ENCODE results near the gene COL6A3. TPM values are rescaled to one million over a fixed set of nuclear protein-coding genes. Genes with fewer than 3 reads are reported as not detected.

The COL6A3 gene
- total RNA-seq, 1 experiment from 2014 or later: 45.0 TPM

GRCh38 chr2:237345891-237346640, 67.9 kb downstream of the COL6A3 start:
- ChIA-PET POLR2A (ENCODE audit: unreplicated experiment) (interaction anchor here (0.7 kb wide), 1 partner anchor 328 kb away, joined by 3 read pairs; no protein-coding TSS in a partner anchor), CTCF (no interaction called here)
- intact Hi-C loops (cut with micrococcal nuclease): no loop called here
- no peaks in the 10 kb centered on the region for H4K20me1 ChIP-seq (ENCODE audit: low read length)
- no peaks in the 10 kb centered on the region for H3K79me2 ChIP-seq (ENCODE audit: low read length)
- no TSS peak for BruUV-seq (replicated peaks)
- no peak overlapping the region for H3K4me2 ChIP-seq (ENCODE audit: low read length)
- H3K9me2 ChIP-seq (replicated peaks; ENCODE audit: low read length): no peaks in the 10 kb centered on the region
- H2AFZ ChIP-seq (ENCODE audit: low read length): no peak overlapping the region
- H3F3A ChIP-seq (ENCODE audit: low read length, unreplicated experiment): no peaks in the 10 kb centered on the region
- ATAC-seq (no peak), DNase-seq (peak; percentile 2)
- H3K9ac ChIP-seq (ENCODE audit: low read length): no peak overlapping the region
- no peak overlapping the region for H3K4me3 ChIP-seq (ENCODE audit: low read length)
- H3K27ac ChIP-seq (ENCODE audit: low read length): no peak overlapping the region
- TF ChIP-seq EZH2phosphoT487 (IDR thresholded peaks at IDR 0.05; ENCODE audit: borderline replicate concordance, low read length): no peak
- no peak for TF ChIP-seq EZH2 (IDR thresholded peaks at IDR 0.05; ENCODE audit: low read length, unreplicated experiment)
- TF ChIP-seq CTCF (conservative IDR thresholded peaks at IDR 0.05; ENCODE audit: low read depth, low read length): no peak
- no peaks in the 10 kb centered on the region for H3K9me3 ChIP-seq (ENCODE audit: low read length)
- H3K27me3 ChIP-seq (ENCODE audit: low read length): no peaks in the 10 kb centered on the region
- H3K36me3 ChIP-seq (ENCODE audit: low read depth, low read length): no peaks in the 10 kb centered on the region; the same call in 1 of the 2 replicates
- H3K4me1 ChIP-seq (ENCODE audit: insufficient read depth, low read length): no peaks in the 10 kb centered on the region

- CTCF ChIA-PET: no interaction called here
These were observed 68.6 kb downstream of the COL6A3 start for GRCh38 chr2:237345411-237345810.

More at GRCh38 chr2:237345411-237345810, 68.6 kb downstream of the COL6A3 start:
- intact Hi-C loops (cut with micrococcal nuclease): no loop called here
- H3K79me2 ChIP-seq (ENCODE audit: low read length): no peaks in the 10 kb centered on the region
- H2AFZ ChIP-seq (ENCODE audit: low read length): no peak overlapping the region
- no peak overlapping the region for H3K27ac ChIP-seq (ENCODE audit: low read length)
- no peaks in the 10 kb centered on the region for H3K9me2 ChIP-seq (replicated peaks; ENCODE audit: low read length)
- no peak overlapping the region for H3K4me3 ChIP-seq (ENCODE audit: low read length)
- ATAC-seq: no peak
- no peak overlapping the region for H3K9ac ChIP-seq (ENCODE audit: low read length)
- POLR2A ChIA-PET (ENCODE audit: unreplicated experiment): no interaction called here
- DNase-seq: no peak
- H3F3A ChIP-seq (ENCODE audit: low read length, unreplicated experiment): no peaks in the 10 kb centered on the region
- H3K36me3 ChIP-seq (ENCODE audit: low read depth, low read length): no peaks in the 10 kb centered on the region; the same call in 1 of the 2 replicates
- H3K4me1 ChIP-seq (ENCODE audit: insufficient read depth, low read length): no peaks in the 10 kb centered on the region
- no peaks in the 10 kb centered on the region for H3K9me3 ChIP-seq (ENCODE audit: low read length)
- TF ChIP-seq CTCF (conservative IDR thresholded peaks at IDR 0.05; ENCODE audit: low read depth, low read length) (no peak), EZH2phosphoT487 (IDR thresholded peaks at IDR 0.05; ENCODE audit: borderline replicate concordance, low read length) (no peak)
- no peaks in the 10 kb centered on the region for H4K20me1 ChIP-seq (ENCODE audit: low read length)
- BruUV-seq (replicated peaks): no TSS peak
- H3K4me2 ChIP-seq (ENCODE audit: low read length): no peak overlapping the region
- no peaks in the 10 kb centered on the region for H3K27me3 ChIP-seq (ENCODE audit: low read length)

All from PC-3 (cell line).